Activated CD8-positive, alpha-beta T cell treated with anti-CD3 and anti-CD28 coated beads for 36 hours (primary cell): ENCODE measurements around the gene MAL. TPM values are rescaled to one million over a fixed set of nuclear protein-coding genes. Genes with fewer than 3 reads are reported as not detected.

Experiments
- ATAC-seq: fragments of 200-7000 bp; cut with Tn5 transposase; one replicate; pipeline ENCODE4 v1.10.0; 2021; ENCODE audit warnings: mild to moderate bottlenecking, moderate library complexity
- CTCF ChIA-PET: fragments of 350-600 bp; sonication (Branson Sonifier 250); formaldehyde crosslinking; loops from one replicate; lab custom pipeline; 2021; ENCODE audit warnings: antibody characterized with exemption; lab: Charles Lee
- POLR2A ChIA-PET: fragments of 350-600 bp; sonication (Branson Sonifier 250); formaldehyde crosslinking; loops from one replicate; lab custom pipeline; 2021; ENCODE audit warnings: antibody characterized with exemption; lab: Charles Lee
- DNase-seq: peaks from one replicate; pipeline ENCODE4 v3.0.0-alpha.2; 2020
- H3K27ac Mint-ChIP-seq: one replicate; pipeline ENCODE4 v1.8.0; 2021; ENCODE audit warnings: mild to moderate bottlenecking, mixed read lengths
- H3K27me3 Mint-ChIP-seq: one replicate; pipeline ENCODE4 v1.8.0; 2021; ENCODE audit warnings: mixed read lengths
- H3K36me3 Mint-ChIP-seq: one replicate; pipeline ENCODE4 v1.8.0; 2021; ENCODE audit warnings: low read depth, mixed read lengths
- H3K4me1 Mint-ChIP-seq: one replicate; pipeline ENCODE4 v1.8.0; 2021; ENCODE audit warnings: low read depth, mixed read lengths
- H3K4me3 Mint-ChIP-seq: one replicate; pipeline ENCODE4 v1.8.0; 2021; ENCODE audit warnings: mild to moderate bottlenecking, moderate library complexity, mixed read lengths
- H3K9me3 Mint-ChIP-seq: one replicate; pipeline ENCODE4 v1.8.0; 2021; ENCODE audit warnings: mixed read lengths
- CTCF ChIP-seq: fragments of 200-600 bp; IDR thresholded peaks from one replicate; pipeline ENCODE4 v1.8.0; 2022; ENCODE audit warnings: antibody characterized with exemption, mild to moderate bottlenecking
- intact Hi-C: fragments of 100-400 bp; cut with micrococcal nuclease; formaldehyde crosslinking; loops from one replicate; pipeline ENCODE4 v1.10.0; 2022
- total RNA-seq, 2 experiments: library from RNA; stranded (reverse); gene quantifications; one replicate each; pipeline ENCODE4 v1.2.3, GENCODE V29; 2021

The MAL gene
- total RNA-seq, 2 experiments from 2014 or later, result 54.0 to 59.2 TPM

- ATAC-seq, result no peak
- H3K36me3 Mint-ChIP-seq, result no peaks in the 10 kb centered on the region
- DNase-seq, result no peak
- H3K4me3 Mint-ChIP-seq, result no peak overlapping the region
- no peaks in the 10 kb centered on the region for H3K9me3 Mint-ChIP-seq
- H3K4me1 Mint-ChIP-seq, result peaks cover 4% of the 10 kb centered on the region
- H3K27me3 Mint-ChIP-seq, result peaks cover 3% of the 10 kb centered on the region
- H3K27ac Mint-ChIP-seq, result no peak overlapping the region
- TF ChIP-seq CTCF, result no peak
- POLR2A ChIA-PET, result no interaction called here
- CTCF ChIA-PET, result interaction anchor here (1.4 kb wide), 1 partner anchor 49 kb away, joined by 3 read pairs; no protein-coding TSS in a partner anchor
- intact Hi-C loops, result no loop called here
Measured at GRCh38 chr2:95005726-95006125, 19.8 kb upstream of the MAL start.

- POLR2A ChIA-PET, result no interaction called here
- ATAC-seq, result no peak
- Mint-ChIP-seq H3K27me3 (peaks cover 3% of the 10 kb centered on the region), H3K4me3 (no peak overlapping the region), H3K27ac (no peak overlapping the region), H3K36me3 (no peaks in the 10 kb centered on the region), H3K9me3 (no peaks in the 10 kb centered on the region), H3K4me1 (peaks cover 4% of the 10 kb centered on the region)
- intact Hi-C loops, result no loop called here
- CTCF ChIA-PET, result interaction anchor here (1.4 to 2.8 kb wide), 2 partner anchors 16 to 48 kb away, joined by 3 to 7 read pairs; no protein-coding TSS in a partner anchor
- no peak for DNase-seq
- no peak for TF ChIP-seq CTCF
Measured at GRCh38 chr2:95006588-95006987, 18.9 kb upstream of the MAL start.

- ATAC-seq, result no peak
- CTCF ChIA-PET, result interaction anchor here (0.9 to 2.8 kb wide), 4 partner anchors 16 to 50 kb away, joined by 3 to 7 read pairs (median 4); no protein-coding TSS in a partner anchor
- POLR2A ChIA-PET, result no interaction called here
Measured at GRCh38 chr2:95007031-95007609, 18.4 kb upstream of the MAL start.

GRCh38 chr2:95007822-95008221 is 17.7 kb upstream of the MAL start:
- intact Hi-C loops, result no loop called here
- no peak for TF ChIP-seq CTCF
- POLR2A ChIA-PET, result interaction anchor here (1.1 kb wide), 1 partner anchor 12 kb away, joined by 3 read pairs; no protein-coding TSS in a partner anchor
- CTCF ChIA-PET, result interaction anchor here (0.9 to 2.8 kb wide), 4 partner anchors 15 to 51 kb away, joined by 3 to 7 read pairs (median 4); no protein-coding TSS in a partner anchor
- H3K36me3 Mint-ChIP-seq, result no peaks in the 10 kb centered on the region
- peak; percentile 39 for DNase-seq
- ATAC-seq, result peak; percentile 48
- no peaks in the 10 kb centered on the region for H3K9me3 Mint-ChIP-seq
- no peak overlapping the region for H3K27ac Mint-ChIP-seq
- no peak overlapping the region for H3K4me3 Mint-ChIP-seq
- H3K4me1 Mint-ChIP-seq, result peaks cover 4% of the 10 kb centered on the region
- peaks cover 3% of the 10 kb centered on the region for H3K27me3 Mint-ChIP-seq

More at GRCh38 chr2:95007031-95007609, 18.4 kb upstream of the MAL start:
- Mint-ChIP-seq H3K27me3 (peaks cover 3% of the 10 kb centered on the region), H3K36me3 (no peaks in the 10 kb centered on the region), H3K4me3 (no peak overlapping the region), H3K4me1 (peaks cover 4% of the 10 kb centered on the region), H3K9me3 (no peaks in the 10 kb centered on the region), H3K27ac (no peak overlapping the region)
- intact Hi-C loops, result no loop called here
- no peak for TF ChIP-seq CTCF
- no peak for DNase-seq

- no peak for TF ChIP-seq CTCF
- ChIA-PET POLR2A (interaction anchor here (1.1 kb wide), 1 partner anchor 13 kb away, joined by 3 read pairs; no protein-coding TSS in a partner anchor), CTCF (interaction anchor here (1.3 to 2.8 kb wide), 2 partner anchors 14 to 52 kb away, joined by 4 to 7 read pairs; no protein-coding TSS in a partner anchor)
- DNase-seq, result no peak
- no peak overlapping the region for H3K4me3 Mint-ChIP-seq
- intact Hi-C loops, result no loop called here
- H3K9me3 Mint-ChIP-seq, result no peaks in the 10 kb centered on the region
- H3K4me1 Mint-ChIP-seq, result peaks cover 6% of the 10 kb centered on the region
- H3K27me3 Mint-ChIP-seq, result peaks cover 3% of the 10 kb centered on the region
- no peak for ATAC-seq
- H3K27ac Mint-ChIP-seq, result no peak overlapping the region
- no peaks in the 10 kb centered on the region for H3K36me3 Mint-ChIP-seq
Measured at GRCh38 chr2:95008306-95008705, 17.2 kb upstream of the MAL start.
